Measurements from ENCODE around the gene C10orf120.

C10orf120 gene

GRCh38 chr10:122702275-122702674 lies 2.6 kb upstream of the C10orf120 start:
- no peak for DNase-seq

GRCh38 chr10:122701652-122702051 lies 2.0 kb upstream of the C10orf120 start:
- DNase-seq, result no peak

- no peak for DNase-seq
Measured at GRCh38 chr10:122696687-122697086, 3.0 kb downstream of the C10orf120 start.

- DNase-seq, result no peak
Measured at GRCh38 chr10:122692744-122693143, 6.9 kb downstream of the C10orf120 start.

DNA sequence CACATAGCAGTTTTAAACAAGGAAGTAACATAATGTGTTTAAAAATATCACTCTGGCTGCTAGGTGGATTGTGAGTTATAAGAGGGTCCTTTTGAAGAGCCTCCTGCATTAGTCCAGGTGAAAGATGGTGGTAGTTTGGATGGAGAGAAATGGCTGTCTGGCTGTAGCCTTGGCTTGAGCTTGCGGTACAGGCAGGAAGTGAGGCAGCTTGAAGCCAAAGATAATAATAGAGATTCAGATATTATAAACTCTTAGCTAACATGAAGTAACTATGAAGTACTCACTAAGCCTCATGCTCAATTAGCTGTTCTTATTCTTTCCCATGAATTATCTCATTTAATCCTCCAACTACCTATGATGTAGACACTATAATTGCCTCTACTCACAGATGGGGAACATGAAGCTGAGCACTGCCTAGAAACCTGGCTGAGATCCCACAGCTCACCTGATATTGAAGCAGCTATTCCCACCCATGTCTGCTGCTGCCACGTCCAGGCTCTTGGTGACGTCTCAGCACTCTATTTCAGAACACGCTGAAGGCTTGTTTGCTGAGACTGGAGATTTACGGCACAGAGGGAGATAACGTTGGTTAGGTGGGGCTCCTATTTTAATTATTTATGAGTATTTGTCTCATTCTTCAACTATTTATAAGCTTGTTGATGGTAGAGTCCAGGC lies 10.4 kb downstream of the C10orf120 start:
- DNase-seq, result no peak

DNA sequence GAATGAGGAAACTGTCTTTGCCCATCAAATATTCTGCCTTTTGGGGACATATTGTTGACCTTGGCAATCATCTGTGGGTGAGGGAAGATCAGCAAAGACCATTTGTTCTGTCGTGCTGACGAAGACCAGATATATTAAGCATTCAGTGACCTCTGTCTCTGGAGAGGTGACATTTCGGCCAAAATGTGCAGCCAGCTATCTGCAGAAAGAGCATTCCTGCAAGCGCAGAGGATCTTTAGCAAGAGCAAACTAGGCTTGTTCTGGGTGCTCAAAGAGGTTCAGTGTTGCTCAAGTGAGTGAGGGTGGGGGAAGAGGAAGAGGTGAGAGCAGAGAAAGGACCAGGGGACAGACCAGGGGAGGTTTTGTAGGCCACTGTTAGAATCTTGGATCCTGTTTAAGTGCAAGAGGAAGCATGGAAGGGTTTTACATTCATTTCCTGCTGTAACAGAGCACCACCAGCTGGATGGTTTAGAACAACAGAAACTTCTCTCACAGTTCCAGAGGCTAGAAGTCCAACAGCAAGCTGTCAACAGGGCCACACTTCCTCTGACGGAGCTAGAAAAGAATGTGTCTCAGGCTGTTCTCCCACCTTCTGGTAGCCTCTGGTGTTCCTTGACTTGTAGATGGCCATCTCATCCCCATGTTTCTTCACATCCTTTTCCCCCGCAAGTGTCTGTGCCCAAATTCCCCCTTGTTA lies 11.2 kb downstream of the C10orf120 start:
- DNase-seq, result no peak

- no peak for DNase-seq
Measured at GRCh38 chr10:122682522-122682921, 17.1 kb downstream of the C10orf120 start.

GRCh38 chr10:122678266-122678665 lies 21.4 kb downstream of the C10orf120 start:
- DNase-seq, result no peak

- DNase-seq, result no peak
Measured at GRCh38 chr10:122675278-122675677, 24.4 kb downstream of the C10orf120 start.

- DNase-seq, result no peak
Measured at GRCh38 chr10:122674781-122675180, 24.9 kb downstream of the C10orf120 start.

- DNase-seq, result no peak
Measured at GRCh38 chr10:122673731-122674130, 25.9 kb downstream of the C10orf120 start.

DNA sequence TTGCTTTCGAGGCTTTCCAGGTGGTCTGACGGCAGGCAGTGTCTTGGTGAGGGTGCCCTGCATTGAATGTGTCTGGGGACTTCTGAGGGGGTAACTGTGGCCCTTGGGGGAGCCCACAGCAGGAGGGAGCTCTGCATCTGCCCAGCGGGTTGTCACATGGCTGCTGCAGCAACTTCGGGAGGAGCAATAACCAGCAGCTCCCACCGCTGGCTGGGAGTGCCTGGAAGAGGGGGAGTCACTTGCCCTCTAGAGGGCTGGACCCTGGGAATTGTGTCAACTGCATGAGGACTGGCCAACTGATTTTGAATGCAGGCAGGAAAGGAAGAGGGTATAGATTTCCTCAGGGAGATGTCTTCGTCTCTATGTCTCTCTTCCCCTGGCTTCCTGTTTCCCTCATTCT lies 26.4 kb downstream of the C10orf120 start:
- DNase-seq, result no peak

GRCh38 chr10:122672655-122673054 lies 27.0 kb downstream of the C10orf120 start:
- DNase-seq, result no peak

DNA sequence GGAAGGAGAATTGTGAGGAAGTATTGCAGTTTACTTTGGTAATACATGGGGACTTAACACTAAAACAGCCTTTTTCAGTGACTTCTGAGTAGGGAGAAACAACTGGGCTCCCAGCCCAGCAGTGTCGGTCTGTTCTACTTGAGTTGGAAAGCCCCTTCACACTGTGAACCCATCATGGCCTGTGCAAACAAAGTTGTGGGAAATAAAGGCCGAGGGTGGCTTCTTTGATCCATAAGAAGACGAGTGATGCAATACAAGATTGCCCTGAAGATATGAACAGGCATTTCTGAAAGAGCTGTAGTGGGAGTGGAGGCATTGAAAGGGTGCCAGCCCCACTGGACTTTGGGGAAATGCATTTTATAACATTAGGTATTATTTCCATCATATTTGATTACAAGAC lies 28.3 kb downstream of the C10orf120 start:
- DNase-seq, result no peak

DNA sequence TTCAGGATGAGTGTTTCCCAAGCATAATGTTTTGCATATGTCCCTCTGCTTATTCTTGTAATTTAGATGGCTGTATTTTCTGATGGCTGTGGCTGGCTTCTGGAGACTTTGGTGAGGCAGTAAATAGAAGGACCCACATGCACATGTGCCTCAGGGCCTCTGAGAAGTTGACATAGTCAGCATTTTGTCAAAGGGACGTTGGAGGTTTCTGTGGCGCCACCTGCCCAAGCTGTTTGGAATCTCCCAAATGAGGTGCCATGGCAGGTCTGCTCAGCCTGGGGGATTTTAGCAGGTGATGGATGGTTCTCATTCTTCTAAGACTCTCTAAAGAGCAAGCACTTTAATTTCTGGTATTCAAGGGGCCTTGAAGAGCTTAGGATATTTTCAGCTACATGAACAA lies 29.8 kb downstream of the C10orf120 start:
- no peak for DNase-seq

- no peak for DNase-seq
Measured at GRCh38 chr10:122669045-122669444, 30.6 kb downstream of the C10orf120 start.

- DNase-seq, result no peak
Measured at GRCh38 chr10:122665946-122666345, 33.7 kb downstream of the C10orf120 start.

GRCh38 chr10:122665329-122665860 lies 34.3 kb downstream of the C10orf120 start:
- DNase-seq, result no peak

DNA sequence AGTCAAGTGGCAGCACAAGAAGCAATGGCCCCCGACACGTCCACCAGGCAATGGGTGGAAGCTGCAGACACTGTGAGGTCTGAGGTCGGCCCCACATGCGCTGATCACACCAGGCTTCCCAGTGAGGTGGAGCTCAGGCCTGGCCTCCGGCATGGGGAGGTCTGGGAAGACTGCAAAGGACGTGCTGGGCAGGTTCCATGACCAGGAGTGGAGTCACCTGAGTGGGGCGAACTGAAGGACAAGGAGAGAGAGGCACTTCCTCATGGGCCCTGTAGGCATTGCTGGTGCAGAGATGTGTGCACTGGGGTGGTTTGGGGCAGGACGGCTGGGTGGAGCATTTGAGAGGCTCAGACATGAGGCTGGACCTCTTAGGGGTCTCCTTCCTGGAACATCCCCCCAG lies 35.1 kb downstream of the C10orf120 start:
- no peak for DNase-seq

GRCh38 chr10:122663516-122664130 lies 36.0 kb downstream of the C10orf120 start:
- no peak for DNase-seq

DNA sequence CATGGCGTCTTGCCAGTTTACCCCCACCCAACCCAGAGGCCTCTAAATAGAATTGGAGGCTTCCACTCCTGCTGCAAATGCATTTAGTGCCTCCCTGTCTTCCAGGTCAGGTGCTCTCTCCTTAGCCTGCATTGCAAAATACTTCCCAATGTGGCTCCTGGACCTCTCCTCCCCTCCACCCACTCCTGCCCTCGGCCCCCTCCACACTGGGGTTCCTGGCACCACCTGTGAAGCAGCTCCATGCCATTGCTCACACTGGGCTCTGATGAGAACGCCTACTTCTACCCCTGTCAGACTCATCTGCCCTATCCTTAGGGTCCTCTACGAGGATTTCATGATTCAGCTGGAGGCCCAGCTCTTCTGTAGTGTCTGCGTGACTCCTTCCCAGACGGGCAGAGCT lies 37.4 kb downstream of the C10orf120 start:
- no peak for DNase-seq

DNA sequence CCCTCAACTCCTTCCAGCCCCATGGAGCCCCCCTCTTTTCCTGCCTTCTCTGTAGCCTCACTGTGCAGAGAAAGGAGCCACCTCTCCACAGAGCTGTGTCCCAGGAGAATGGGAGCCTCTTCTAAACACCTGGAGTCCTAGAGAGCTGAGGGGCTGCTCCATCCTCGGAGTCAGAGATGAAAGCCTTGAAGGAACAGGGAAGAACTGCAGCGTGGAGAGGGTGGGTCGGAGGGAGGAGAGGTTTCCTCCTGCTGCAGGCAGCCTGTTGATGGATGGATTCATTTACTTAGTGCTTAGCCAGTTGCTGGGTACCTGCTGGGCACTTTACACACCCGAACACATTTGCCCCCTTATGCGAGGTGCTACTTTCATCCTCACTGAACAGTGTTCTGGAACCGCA lies 39.0 kb downstream of the C10orf120 start:
- no peak for DNase-seq

DNA sequence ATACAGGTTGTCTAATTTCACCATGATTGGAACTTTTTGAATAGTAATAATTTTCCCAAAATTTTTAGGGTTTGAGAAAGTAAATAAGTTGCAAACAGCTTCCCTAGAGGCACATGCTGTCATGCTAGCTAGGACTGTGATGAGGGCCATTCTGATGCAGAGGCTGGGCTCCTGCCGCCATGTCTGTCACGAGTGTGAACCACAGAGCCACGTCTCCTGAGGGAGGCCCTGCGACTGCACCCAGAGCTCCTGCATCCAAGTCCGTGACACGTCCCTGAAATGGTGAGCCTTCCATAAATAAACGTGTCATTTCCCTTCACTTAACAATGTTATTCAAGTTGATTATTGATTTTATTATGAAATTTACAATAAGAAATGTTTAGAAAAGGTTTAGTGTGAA lies 40.0 kb downstream of the C10orf120 start:
- no peak for DNase-seq

- DNase-seq, result no peak
Measured at GRCh38 chr10:122659126-122659525, 40.5 kb downstream of the C10orf120 start.

Data from NCI-H82 (cell line).